Loucy (cell line): ENCODE measurements around the gene CST5.

Experiments
- H2AFZ ChIP-seq: fragments of 200-600 bp; sonication (generic); 2 replicates; pipeline ENCODE4 v1.6.0; 2016; ENCODE audit warnings: antibody characterized with exemption, mild to moderate bottlenecking, low read length, moderate library complexity
- H3F3A ChIP-seq: fragments of 200-600 bp; 2 replicates; pipeline ENCODE4 v1.6.0; 2016; ENCODE audit warnings: antibody characterized with exemption, low read depth, mild to moderate bottlenecking
- H3K27me3 ChIP-seq: fragments of 200-600 bp; sonication (generic); 2 replicates; pipeline ENCODE4 v1.6.1; 2014; ENCODE audit warnings: low read length, mild to moderate bottlenecking; ENCODE audit not compliant: insufficient read depth, poor library complexity, severe bottlenecking
- H3K36me3 ChIP-seq: fragments of 200-600 bp; sonication (generic); 2 replicates; pipeline ENCODE4 v1.6.1; 2016; ENCODE audit warnings: low read length; ENCODE audit not compliant: insufficient read depth
- H3K4me1 ChIP-seq: fragments of 200-600 bp; sonication (generic); 2 replicates; pipeline ENCODE4 v1.5.1; 2014; ENCODE audit warnings: low read length, mild to moderate bottlenecking; ENCODE audit not compliant: insufficient read depth, poor library complexity, severe bottlenecking
- H3K4me2 ChIP-seq: fragments of 200-600 bp; sonication (generic); 2 replicates; pipeline ENCODE4 v1.6.0; 2014; ENCODE audit warnings: antibody characterized with exemption, low read length, low read depth, mild to moderate bottlenecking; ENCODE audit not compliant: poor library complexity, severe bottlenecking
- H3K4me3 ChIP-seq: fragments of 200-600 bp; sonication (generic); 2 replicates; pipeline ENCODE4 v1.5.1; 2014; ENCODE audit warnings: low read length, mild to moderate bottlenecking, mixed read lengths; ENCODE audit not compliant: poor library complexity, severe bottlenecking
- H3K79me2 ChIP-seq: fragments of 200-600 bp; sonication (generic); 2 replicates; pipeline ENCODE4 v1.6.1; 2014; ENCODE audit warnings: low read length; ENCODE audit not compliant: insufficient read depth
- H3K9ac ChIP-seq: fragments of 200-600 bp; sonication (generic); 2 replicates; pipeline ENCODE4 v1.6.0; 2014; ENCODE audit warnings: mild to moderate bottlenecking, low read depth, low read length, moderate library complexity; ENCODE audit not compliant: poor library complexity, severe bottlenecking
- H3K9me2 ChIP-seq: fragments of 200-600 bp; sonication (generic); replicated peaks from 2 replicates; pipeline ENCODE4 v1.6.1; 2016; ENCODE audit warnings: low read depth, low read length, mixed read lengths
- H3K9me3 ChIP-seq: fragments of 200-600 bp; sonication (generic); 2 replicates; pipeline ENCODE4 v1.6.1; 2014; ENCODE audit warnings: mild to moderate bottlenecking, antibody characterized with exemption, low read length, low read depth; ENCODE audit not compliant: insufficient read depth
- H4K20me1 ChIP-seq: fragments of 200-600 bp; sonication (generic); 2 replicates; pipeline ENCODE4 v1.6.0; 2014; ENCODE audit warnings: antibody characterized with exemption, low read length, mild to moderate bottlenecking; ENCODE audit not compliant: insufficient read depth, poor library complexity, severe bottlenecking
- CTCF ChIP-seq: fragments of 200-600 bp; sonication (generic); conservative IDR thresholded peaks from 2 replicates; pipeline ENCODE4 v1.5.1; 2014; ENCODE audit warnings: mild to moderate bottlenecking, antibody characterized with exemption, low read length
- EZH2phosphoT487 ChIP-seq: fragments of 200-600 bp; IDR thresholded peaks from 2 replicates; pipeline ENCODE4 v1.6.1; 2018; ENCODE audit warnings: antibody characterized with exemption, mild to moderate bottlenecking, moderate library complexity, borderline replicate concordance

The CST5 gene

GRCh38 chr20:23879328-23879798 lies at the start of gene CST5:
TSS of gene CST5 (minus strand) at chr20:23879748. CDS start at chr20:23879676, 72 bp downstream.
- TF ChIP-seq CTCF: no peak
- no peak for TF ChIP-seq EZH2phosphoT487
- no peaks in the 10 kb centered on the region for H3K79me2 ChIP-seq
- no peaks in the 10 kb centered on the region for H3F3A ChIP-seq
- no peaks in the 10 kb centered on the region for H3K27me3 ChIP-seq
- no peaks in the 10 kb centered on the region for H4K20me1 ChIP-seq
- no peak within 1 kb of the TSS for H3K9ac ChIP-seq
- H3K4me2 ChIP-seq: no peak within 1 kb of the TSS
- H3K9me3 ChIP-seq: no peaks in the 10 kb centered on the region
- no peaks in the 10 kb centered on the region for H3K36me3 ChIP-seq
- H3K4me3 ChIP-seq: no peak within 1 kb of the TSS
- H3K9me2 ChIP-seq: no peaks in the 10 kb centered on the region
- no peak within 1 kb of the TSS for H2AFZ ChIP-seq
- peaks cover 14% of the 10 kb centered on the region for H3K4me1 ChIP-seq

- TF ChIP-seq CTCF: no peak
- TF ChIP-seq EZH2phosphoT487: no peak
- no peaks in the 10 kb centered on the region for H3K36me3 ChIP-seq
- no peaks in the 10 kb centered on the region for H3K9me2 ChIP-seq
- H3K27me3 ChIP-seq: no peaks in the 10 kb centered on the region
- no peaks in the 10 kb centered on the region for H3F3A ChIP-seq
- no peaks in the 10 kb centered on the region for H3K4me1 ChIP-seq
- no peaks in the 10 kb centered on the region for H3K9me3 ChIP-seq
- no peaks in the 10 kb centered on the region for H4K20me1 ChIP-seq
- H3K79me2 ChIP-seq: no peaks in the 10 kb centered on the region
- peak overlapping the region; percentile 70 for H2AFZ ChIP-seq
- no peak overlapping the region for H3K9ac ChIP-seq
- H3K4me2 ChIP-seq: peak overlapping the region; percentile 50
- H3K4me3 ChIP-seq: peak overlapping the region; percentile 61
Measured at GRCh38 chr20:23928788-23929187, 49.2 kb upstream of the CST5 start.

GRCh38 chr20:23928353-23928752 lies 48.8 kb upstream of the CST5 start:
- Histone ChIP-seq H4K20me1 (no peaks in the 10 kb centered on the region), H3K9ac (no peak overlapping the region), H3K4me1 (no peaks in the 10 kb centered on the region), H3K36me3 (no peaks in the 10 kb centered on the region), H3K4me2 (peak overlapping the region; percentile 50), H3K9me2 (no peaks in the 10 kb centered on the region), H3K27me3 (no peaks in the 10 kb centered on the region), H3F3A (no peaks in the 10 kb centered on the region), H2AFZ (peak overlapping the region; percentile 70), H3K9me3 (no peaks in the 10 kb centered on the region), H3K4me3 (peak overlapping the region; percentile 61), H3K79me2 (no peaks in the 10 kb centered on the region)
- TF ChIP-seq EZH2phosphoT487 (no peak), CTCF (no peak)
